Ectodermal cell (in vitro differentiated cells): ENCODE measurements around the gene GRB7.
A peak's percentile ranks its signal among the peaks of the same experiment; 100 is the strongest.

Experiments used
- H3K27ac ChIP-seq: 2 replicates; pipeline ENCODE4 v1.7.0; 2013; ENCODE audit warnings: mild to moderate bottlenecking, low read depth, low read length; ENCODE audit not compliant: insufficient read depth, poor library complexity, severe bottlenecking
- H3K27me3 ChIP-seq: 2 replicates; pipeline ENCODE4 v1.7.0; 2013; ENCODE audit warnings: mild to moderate bottlenecking, low read length; ENCODE audit not compliant: insufficient read depth, control insufficient read depth, poor library complexity, severe bottlenecking
- H3K36me3 ChIP-seq: one replicate; pipeline ENCODE4 v1.7.0; 2013; ENCODE audit warnings: low read length; ENCODE audit not compliant: control insufficient read depth, insufficient read depth
- H3K4me1 ChIP-seq: one replicate; pipeline ENCODE4 v1.7.0; 2013; ENCODE audit warnings: low read length; ENCODE audit not compliant: control insufficient read depth, insufficient read depth
- H3K4me3 ChIP-seq: 2 replicates; pipeline ENCODE4 v1.7.0; 2013; ENCODE audit warnings: low read depth, low read length, control low read depth; ENCODE audit not compliant: insufficient read depth
- H3K9me3 ChIP-seq: 2 replicates; pipeline ENCODE4 v1.7.0; 2013; ENCODE audit warnings: mild to moderate bottlenecking, low read length, moderate library complexity; ENCODE audit not compliant: control insufficient read depth
- WGBS, 2 experiments: methylation state at CpG; one replicate each; pipeline ENCODE4 v1.1.7; 2013; ENCODE audit warnings: missing lambda C conversion rate in 2 of 2; 5-methylcytosine and 5-hydroxymethylcytosine counted together

GRB7 gene

GRCh38 chr17:39701012-39701783 lies 36.5 kb upstream of the GRB7 start:
- Histone ChIP-seq H3K27ac (peak overlapping the region; percentile 30), H3K9me3 (no peaks in the 10 kb centered on the region), H3K36me3 (no peaks in the 10 kb centered on the region), H3K4me1 (peaks cover 34% of the 10 kb centered on the region), H3K4me3 (peak overlapping the region; percentile 89), H3K27me3 (no peaks in the 10 kb centered on the region)
- 8 to 14% methylated on average over 10 of the region's 10 CpGs for WGBS, 2 experiments

DNA sequence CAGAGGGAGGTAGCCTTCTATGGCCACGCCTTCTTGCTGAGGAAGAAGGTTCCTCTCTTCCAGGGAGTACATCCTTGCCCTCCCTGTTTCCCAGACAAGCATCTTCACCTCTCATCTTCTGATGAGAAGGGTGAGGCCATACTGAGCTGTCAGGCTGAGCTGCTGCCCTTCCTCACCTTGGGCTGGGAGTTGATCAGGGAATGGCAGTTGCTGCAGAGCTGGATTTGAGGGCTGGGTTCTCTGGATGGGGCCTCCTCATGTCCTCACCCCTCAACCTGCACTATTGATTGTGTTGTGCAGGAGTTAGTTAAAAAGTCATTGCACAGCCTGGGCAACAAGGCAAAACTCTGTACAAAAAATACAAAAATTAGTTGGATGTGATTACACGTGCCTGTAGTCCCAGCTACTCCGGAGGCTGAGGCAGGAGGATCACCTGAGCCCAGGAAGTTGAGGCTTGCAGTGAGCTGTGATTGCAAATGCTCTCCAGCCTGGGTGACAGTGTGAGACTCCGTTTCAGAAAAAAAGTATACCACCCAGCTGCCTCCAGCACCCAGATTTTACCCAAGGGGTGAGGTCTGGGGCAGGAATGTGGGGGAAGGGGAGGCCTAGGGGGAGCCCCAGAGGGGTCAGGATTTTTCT lies 35.8 kb upstream of the GRB7 start:
- H3K27me3 ChIP-seq = no peaks in the 10 kb centered on the region
- H3K27ac ChIP-seq = no peak overlapping the region
- H3K4me1 ChIP-seq = peaks cover 34% of the 10 kb centered on the region
- H3K9me3 ChIP-seq = no peaks in the 10 kb centered on the region
- WGBS, 2 experiments = 71 to 75% methylated on average over 3 to 4 of the region's 4 CpGs
- H3K4me3 ChIP-seq = peak overlapping the region; percentile 89
- no peaks in the 10 kb centered on the region for H3K36me3 ChIP-seq

DNA sequence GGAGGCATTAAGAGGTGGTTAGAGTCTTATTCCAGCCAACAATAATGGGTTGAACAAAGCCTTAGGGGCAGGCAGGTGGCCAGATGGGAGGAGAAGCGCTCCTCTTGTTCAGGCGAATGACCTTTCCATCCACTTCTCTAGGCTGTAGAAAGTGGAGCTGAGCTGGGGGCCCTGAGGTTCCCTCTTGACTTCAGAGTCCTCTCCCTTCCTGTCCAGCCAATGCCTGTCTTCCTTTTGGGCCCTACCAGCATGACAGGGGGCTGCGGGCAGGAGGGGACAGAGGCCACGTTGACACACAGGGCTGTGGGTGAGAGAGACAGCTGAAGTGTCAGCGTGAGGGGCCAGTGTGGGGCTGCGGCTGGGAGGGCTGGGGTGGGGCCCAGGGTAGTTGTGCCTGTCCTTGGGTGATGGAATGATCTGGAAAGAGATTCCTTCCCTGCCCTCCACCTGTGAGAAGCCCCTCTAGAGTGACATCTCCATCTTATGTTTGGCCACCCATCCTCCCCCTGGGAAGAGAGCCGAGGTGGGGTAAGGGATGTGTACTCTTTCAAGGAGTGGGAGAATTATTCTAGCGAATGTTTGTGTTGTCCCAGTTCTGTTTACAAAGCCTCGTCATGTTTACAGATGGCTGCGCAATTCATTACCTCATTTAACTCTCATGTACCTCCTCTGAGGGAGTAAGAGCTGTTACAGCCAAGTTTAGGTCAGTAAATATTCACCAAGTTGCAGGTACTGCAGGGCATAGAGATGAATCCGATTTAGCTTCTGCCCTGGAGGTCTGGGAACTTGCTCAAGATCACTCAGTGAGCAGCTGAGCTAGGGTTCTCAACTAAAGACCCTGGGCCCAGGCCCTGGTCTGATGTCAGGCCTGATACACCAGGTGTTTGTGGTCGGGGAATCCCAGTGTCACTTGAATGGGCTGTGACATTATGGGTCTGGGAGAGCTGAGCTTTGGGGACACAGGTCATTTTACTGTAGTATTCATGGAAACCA lies 34.5 kb upstream of the GRB7 start:
- H3K36me3 ChIP-seq = peaks cover 7% of the 10 kb centered on the region
- 79 to 80% methylated on average over 12 of the region's 12 CpGs for WGBS, 2 experiments
- no peak overlapping the region for H3K27ac ChIP-seq
- H3K9me3 ChIP-seq = no peaks in the 10 kb centered on the region
- H3K27me3 ChIP-seq = no peaks in the 10 kb centered on the region
- no peak overlapping the region for H3K4me3 ChIP-seq
- H3K4me1 ChIP-seq = peaks cover 34% of the 10 kb centered on the region

DNA sequence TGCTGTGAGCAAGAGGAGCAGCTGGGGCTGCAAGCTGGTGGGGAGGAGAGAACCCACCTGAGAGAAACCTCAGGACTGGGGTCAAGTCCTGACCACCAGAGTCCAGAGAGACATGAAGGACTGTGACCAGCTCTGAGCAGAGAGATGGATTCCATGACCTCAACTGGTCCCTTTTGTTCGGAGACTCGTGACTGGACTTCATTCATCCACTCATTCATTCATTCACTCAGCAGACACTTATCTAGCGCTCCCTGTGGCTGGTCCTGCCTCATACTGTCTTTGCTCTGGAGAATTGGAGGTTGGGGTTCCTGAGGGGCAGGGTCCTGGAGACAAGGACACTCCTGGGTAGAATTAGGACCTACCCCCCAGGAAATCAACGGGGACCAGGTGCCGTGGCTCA lies 33.8 kb upstream of the GRB7 start:
- Histone ChIP-seq H3K4me1 (peaks cover 33% of the 10 kb centered on the region), H3K9me3 (no peaks in the 10 kb centered on the region), H3K36me3 (peaks cover 12% of the 10 kb centered on the region), H3K27me3 (no peaks in the 10 kb centered on the region), H3K4me3 (no peak overlapping the region), H3K27ac (no peak overlapping the region)
- WGBS, 2 experiments = 89 to 93% methylated on average over 5 of the region's 5 CpGs

DNA sequence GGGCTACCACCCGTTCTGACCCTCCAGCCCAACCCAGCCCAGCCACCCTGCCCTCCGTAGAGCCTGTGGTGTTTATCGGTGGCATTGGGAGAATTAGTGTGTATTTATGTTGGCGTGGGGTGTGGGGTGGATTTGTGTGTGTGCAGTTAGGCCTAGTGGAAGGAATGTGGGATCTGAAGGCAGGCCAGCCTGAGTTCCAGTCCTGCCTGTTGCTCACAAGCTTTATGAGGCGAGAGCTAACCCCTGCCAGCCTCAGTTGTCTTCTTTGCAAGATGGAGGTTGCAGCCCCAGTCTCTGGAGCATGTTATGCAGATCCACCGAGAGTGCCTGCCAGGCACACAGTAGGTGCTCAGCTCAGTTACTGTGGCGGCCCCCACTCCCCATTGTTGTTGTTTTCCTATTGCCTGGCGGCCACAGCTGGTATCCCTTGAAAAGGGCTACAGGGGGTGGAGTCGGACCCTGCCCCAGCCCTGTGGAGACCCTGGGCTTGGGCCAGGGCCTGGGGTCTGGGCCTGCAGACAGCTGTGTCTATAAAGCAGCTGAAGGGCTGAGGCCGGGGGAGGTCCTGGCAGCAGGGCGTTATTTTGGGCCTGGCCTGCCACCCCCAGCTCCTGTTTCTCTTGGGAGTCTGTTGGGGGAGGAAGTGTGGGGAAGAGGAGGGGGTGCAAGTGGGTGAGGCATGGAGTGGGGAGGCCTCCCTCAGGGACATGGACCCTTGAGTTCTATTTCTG lies 32.8 kb upstream of the GRB7 start:
- no peak overlapping the region for H3K27ac ChIP-seq
- no peak overlapping the region for H3K4me3 ChIP-seq
- WGBS, 2 experiments = 38 to 44% methylated on average over 11 of the region's 11 CpGs
- no peaks in the 10 kb centered on the region for H3K9me3 ChIP-seq
- H3K36me3 ChIP-seq = peaks cover 12% of the 10 kb centered on the region
- H3K27me3 ChIP-seq = no peaks in the 10 kb centered on the region
- peaks cover 26% of the 10 kb centered on the region for H3K4me1 ChIP-seq

- H3K9me3 ChIP-seq = no peaks in the 10 kb centered on the region
- 88 to 89% methylated on average over 12 of the region's 12 CpGs for WGBS, 2 experiments
- H3K27me3 ChIP-seq = no peaks in the 10 kb centered on the region
- H3K27ac ChIP-seq = no peak overlapping the region
- H3K36me3 ChIP-seq = peaks cover 12% of the 10 kb centered on the region
- no peak overlapping the region for H3K4me3 ChIP-seq
- H3K4me1 ChIP-seq = peaks cover 24% of the 10 kb centered on the region
These were observed 31.9 kb upstream of the GRB7 start for GRCh38 chr17:39705786-39706348.

- Histone ChIP-seq H3K4me1 (peaks cover 18% of the 10 kb centered on the region), H3K9me3 (no peaks in the 10 kb centered on the region), H3K27me3 (no peaks in the 10 kb centered on the region), H3K27ac (no peak overlapping the region), H3K4me3 (no peak overlapping the region), H3K36me3 (peaks cover 13% of the 10 kb centered on the region)
- WGBS, 2 experiments = 94 to 96% methylated on average over 8 of the region's 8 CpGs
These were observed 31.4 kb upstream of the GRB7 start for GRCh38 chr17:39706383-39706782.

DNA sequence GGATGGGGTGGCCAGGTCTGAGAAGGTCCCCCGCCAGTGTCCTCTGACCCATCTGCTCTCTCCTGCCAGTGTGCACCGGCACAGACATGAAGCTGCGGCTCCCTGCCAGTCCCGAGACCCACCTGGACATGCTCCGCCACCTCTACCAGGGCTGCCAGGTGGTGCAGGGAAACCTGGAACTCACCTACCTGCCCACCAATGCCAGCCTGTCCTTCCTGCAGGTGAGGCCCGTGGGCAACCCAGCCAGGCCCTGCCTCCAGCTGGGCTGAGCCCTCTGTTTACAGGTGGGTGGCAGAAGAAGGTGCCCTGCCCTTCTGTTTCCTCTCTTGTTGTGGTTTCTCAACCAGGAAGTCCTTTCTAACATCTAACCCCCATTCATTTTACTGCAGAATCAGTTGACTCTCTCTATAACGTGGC lies 30.8 kb upstream of the GRB7 start:
- H3K4me1 ChIP-seq = peaks cover 16% of the 10 kb centered on the region
- peaks cover 19% of the 10 kb centered on the region for H3K36me3 ChIP-seq
- no peaks in the 10 kb centered on the region for H3K9me3 ChIP-seq
- no peak overlapping the region for H3K4me3 ChIP-seq
- H3K27me3 ChIP-seq = no peaks in the 10 kb centered on the region
- WGBS, 2 experiments = 91 to 93% methylated on average over 7 of the region's 7 CpGs
- no peak overlapping the region for H3K27ac ChIP-seq

GRCh38 chr17:39709319-39709997 lies 28.3 kb upstream of the GRB7 start:
- H3K27me3 ChIP-seq = no peaks in the 10 kb centered on the region
- no peaks in the 10 kb centered on the region for H3K9me3 ChIP-seq
- 93 to 95% methylated on average over 14 of the region's 14 CpGs for WGBS, 2 experiments
- H3K4me1 ChIP-seq = peaks cover 13% of the 10 kb centered on the region
- H3K27ac ChIP-seq = no peak overlapping the region
- peaks cover 24% of the 10 kb centered on the region for H3K36me3 ChIP-seq
- H3K4me3 ChIP-seq = no peak overlapping the region
